Neural cell (in vitro differentiated cells): ENCODE measurements around the gene ADIPOR2.
"Not testable (repeated sequence)": the region's sequence is repeated elsewhere in the genome, so short reads cannot be mapped to it uniquely, and the experiment has no call there.

Source experiments
- EP300 ChIP-seq: fragments of 450-650 bp; conservative IDR thresholded peaks from 2 replicates; pipeline ENCODE4 v1.6.1; 2014; ENCODE audit warnings: antibody characterized with exemption, mild to moderate bottlenecking, moderate library complexity; ENCODE audit not compliant: poor library complexity, severe bottlenecking
- EZH2 ChIP-seq: fragments of 200-600, 300-800 bp; shearing (Covaris generic), sonication (generic); IDR thresholded peaks from 2 replicates; pipeline ENCODE4 v1.6.1; 2014; ENCODE audit warnings: antibody characterized with exemption, low read length, borderline replicate concordance, mild to moderate bottlenecking; ENCODE audit not compliant: insufficient read depth, poor library complexity, severe bottlenecking
- REST ChIP-seq: IDR thresholded peaks from 2 replicates; pipeline ENCODE4 v1.6.1; 2012; ENCODE audit warnings: borderline replicate concordance
- TF ChIP-seq, protein P1 (sequence below): fragments of 450-650 bp; IDR thresholded peaks from 2 replicates; pipeline ENCODE4 v1.5.1; 2014; ENCODE audit warnings: antibody characterized with exemption, mild to moderate bottlenecking, moderate library complexity; ENCODE audit not compliant: poor library complexity, severe bottlenecking

DNA sequence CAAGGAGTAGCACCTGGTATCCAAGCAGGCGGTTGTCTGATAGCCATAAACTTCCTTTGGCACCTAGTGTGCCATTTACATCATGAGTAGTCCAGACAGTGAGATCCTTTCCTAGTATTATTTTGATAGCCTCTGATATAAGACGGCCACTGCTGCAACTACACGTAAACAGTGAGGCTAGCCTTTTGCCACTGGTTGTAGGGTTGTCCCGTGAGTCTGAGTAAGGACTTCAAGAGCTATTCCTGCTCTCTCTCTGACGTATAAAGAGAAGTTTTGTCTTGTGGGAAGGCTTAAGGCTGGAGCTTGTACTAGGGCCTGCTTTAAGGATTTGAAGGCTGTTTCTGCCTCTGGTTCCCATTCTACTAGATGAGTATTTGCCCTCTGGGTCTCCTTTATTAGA is 21.4 kb downstream of the ADIPOR2 start:
- TF ChIP-seq, protein P1, sequence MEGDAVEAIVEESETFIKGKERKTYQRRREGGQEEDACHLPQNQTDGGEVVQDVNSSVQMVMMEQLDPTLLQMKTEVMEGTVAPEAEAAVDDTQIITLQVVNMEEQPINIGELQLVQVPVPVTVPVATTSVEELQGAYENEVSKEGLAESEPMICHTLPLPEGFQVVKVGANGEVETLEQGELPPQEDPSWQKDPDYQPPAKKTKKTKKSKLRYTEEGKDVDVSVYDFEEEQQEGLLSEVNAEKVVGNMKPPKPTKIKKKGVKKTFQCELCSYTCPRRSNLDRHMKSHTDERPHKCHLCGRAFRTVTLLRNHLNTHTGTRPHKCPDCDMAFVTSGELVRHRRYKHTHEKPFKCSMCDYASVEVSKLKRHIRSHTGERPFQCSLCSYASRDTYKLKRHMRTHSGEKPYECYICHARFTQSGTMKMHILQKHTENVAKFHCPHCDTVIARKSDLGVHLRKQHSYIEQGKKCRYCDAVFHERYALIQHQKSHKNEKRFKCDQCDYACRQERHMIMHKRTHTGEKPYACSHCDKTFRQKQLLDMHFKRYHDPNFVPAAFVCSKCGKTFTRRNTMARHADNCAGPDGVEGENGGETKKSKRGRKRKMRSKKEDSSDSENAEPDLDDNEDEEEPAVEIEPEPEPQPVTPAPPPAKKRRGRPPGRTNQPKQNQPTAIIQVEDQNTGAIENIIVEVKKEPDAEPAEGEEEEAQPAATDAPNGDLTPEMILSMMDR, result not testable (repeated sequence)
- not testable (repeated sequence) for TF ChIP-seq REST, EP300, EZH2
